H1 (cell line): Measurements from ENCODE around the gene PTGER3. TPM values are rescaled to one million over a fixed set of nuclear protein-coding genes. Genes with fewer than 3 reads are reported as not detected.

Experiments
- CTCF ChIA-PET: fragments of 300-600 bp; sonication (Branson Sonifier 250); formaldehyde crosslinking; loops from one replicate; lab custom pipeline; 2021; ENCODE audit not compliant: partially characterized antibody; lab: Charles Lee
- POLR2A ChIA-PET: fragments of 300-600 bp; sonication (Branson Sonifier 250); formaldehyde crosslinking; loops from one replicate; lab custom pipeline; 2021; ENCODE audit warnings: inconsistent platforms; ENCODE audit not compliant: partially characterized antibody; lab: Charles Lee
- DNase-seq, 2 experiments: peaks; one replicate each; pipeline versions ENCODE4 v3.0.0 to v3.0.0-alpha.2; 2010 to 2022; ENCODE audit warnings: low spot score in 2 of 2, low read depth in 1 of 2, mixed read lengths in 1 of 2
- FAIRE-seq: peaks from 2 replicates; lab custom pipeline; 2011; peaks lifted over from hg19 to GRCh38; lab: Jason Lieb, UNC
- H2AFZ ChIP-seq: 2 replicates; pipeline ENCODE4 v1.8.1; 2012; ENCODE audit warnings: low read length, inconsistent platforms
- H2AK5ac ChIP-seq: 2 replicates; pipeline ENCODE4 v1.6.1; 2013; ENCODE audit warnings: low read depth, low read length
- H2BK120ac ChIP-seq: replicated peaks from 2 replicates; pipeline ENCODE3; 2013; ENCODE audit warnings: low read depth, low read length, inconsistent platforms
- H2BK12ac ChIP-seq: 2 replicates; pipeline ENCODE4 v1.6.1; 2013; ENCODE audit warnings: low read depth, low read length
- H2BK15ac ChIP-seq: 2 replicates; pipeline ENCODE4 v1.6.1; 2013; ENCODE audit warnings: low read length
- H2BK20ac ChIP-seq: 2 replicates; pipeline ENCODE4 v1.6.1; 2013; ENCODE audit warnings: low read length
- H2BK5ac ChIP-seq: 2 replicates; pipeline ENCODE4 v1.6.1; 2013; ENCODE audit warnings: low read depth, low read length
- H3K14ac ChIP-seq: 2 replicates; pipeline ENCODE4 v1.6.1; 2013; ENCODE audit warnings: inconsistent platforms; ENCODE audit not compliant: insufficient read length
- H3K18ac ChIP-seq: 2 replicates; pipeline ENCODE4 v1.6.1; 2013; ENCODE audit warnings: low read length; ENCODE audit errors: extremely low read depth
- H3K23ac ChIP-seq: 2 replicates; pipeline ENCODE4 v1.6.1; 2013; ENCODE audit warnings: inconsistent platforms; ENCODE audit not compliant: insufficient read length
- H3K23me2 ChIP-seq: 2 replicates; pipeline ENCODE4 v1.6.1; 2013; ENCODE audit warnings: low read depth, low read length
- H3K27ac ChIP-seq: 2 replicates; pipeline ENCODE4 v1.6.1; 2011; ENCODE audit warnings: low read depth, low read length, inconsistent platforms
- H3K27me3 ChIP-seq, 4 experiments: replicated peaks in 1 of 4; 1 replicate in 1 of 4; 2 replicates in 3 of 4; pipeline versions ENCODE4 v1.6.1 to v1.8.1; 2011 to 2013; ENCODE audit warnings: low read length in 3 of 4, mild to moderate bottlenecking in 3 of 4, inconsistent platforms in 2 of 4, mixed read lengths in 2 of 4, moderate library complexity in 1 of 4; ENCODE audit not compliant: control insufficient read depth in 3 of 4, insufficient read depth in 3 of 4; ENCODE audit errors: extremely low read depth in 1 of 4
- H3K36me3 ChIP-seq, 4 experiments: 2 replicates each; pipeline versions ENCODE4 v1.6.1 to v1.8.1; 2011 to 2013; ENCODE audit warnings: mild to moderate bottlenecking in 4 of 4, low read length in 3 of 4, moderate library complexity in 2 of 4, control low read depth in 1 of 4, inconsistent platforms in 1 of 4; ENCODE audit not compliant: insufficient read depth in 4 of 4, control insufficient read depth in 2 of 4
- H3K4ac ChIP-seq: replicated peaks from 2 replicates; pipeline ENCODE3; 2013; ENCODE audit warnings: low read length, low read depth, mixed read lengths, inconsistent platforms; ENCODE audit not compliant: insufficient read length
- H3K4me1 ChIP-seq, 4 experiments: replicated peaks in 1 of 4; 1 replicate in 1 of 4; 2 replicates in 3 of 4; pipeline versions ENCODE4 v1.6.1 to v1.8.1; 2011 to 2013; ENCODE audit warnings: low read length in 3 of 4, inconsistent platforms in 2 of 4, mixed read lengths in 1 of 4; ENCODE audit not compliant: insufficient read depth in 4 of 4, control insufficient read depth in 3 of 4
- H3K4me2 ChIP-seq, 2 experiments: 2 replicates each; pipeline versions ENCODE4 v1.6.1 to v1.8.1; 2011 to 2013; ENCODE audit warnings: low read depth in 2 of 2, low read length in 2 of 2, control low read depth in 1 of 2, inconsistent platforms in 1 of 2, mild to moderate bottlenecking in 1 of 2; ENCODE audit not compliant: insufficient read depth in 1 of 2
- H3K4me3 ChIP-seq, 4 experiments: fragments of 200-600, 300-600 bp in 1 of 4; sonication (generic), shearing (Covaris generic), sonication (Bioruptor Twin) in 1 of 4; 2 replicates each; pipeline versions ENCODE4 v1.5.1 to v1.8.1; 2011 to 2016; ENCODE audit warnings: low read length in 4 of 4, low read depth in 3 of 4, control low read depth in 2 of 4, inconsistent platforms in 2 of 4, mild to moderate bottlenecking in 2 of 4, mixed read lengths in 1 of 4, moderate library complexity in 1 of 4; ENCODE audit not compliant: insufficient read depth in 2 of 4; ENCODE audit errors: extremely low read depth in 1 of 4
- H3K56ac ChIP-seq: replicated peaks from 2 replicates; pipeline ENCODE3; 2013; ENCODE audit warnings: low read depth, mild to moderate bottlenecking, mixed read lengths, low read length, inconsistent platforms; ENCODE audit not compliant: insufficient read length
- H3K79me1 ChIP-seq: 2 replicates; pipeline ENCODE4 v1.6.1; 2013; ENCODE audit warnings: low read depth, low read length, control low read depth
- H3K79me2 ChIP-seq, 2 experiments: 2 replicates each; pipeline versions ENCODE4 v1.6.1 to v1.8.1; 2012 to 2013; ENCODE audit warnings: low read length in 2 of 2, mild to moderate bottlenecking in 2 of 2, inconsistent platforms in 1 of 2; ENCODE audit not compliant: insufficient read depth in 2 of 2, control insufficient read depth in 1 of 2
- H3K9ac ChIP-seq, 4 experiments: replicated peaks in 1 of 4; 1 replicate in 1 of 4; 2 replicates in 3 of 4; pipeline versions ENCODE4 v1.6.1 to v1.8.1; 2011 to 2013; ENCODE audit warnings: low read depth in 3 of 4, low read length in 3 of 4, control low read depth in 2 of 4, mild to moderate bottlenecking in 2 of 4, moderate library complexity in 2 of 4, inconsistent platforms in 1 of 4; ENCODE audit errors: extremely low read depth in 1 of 4
- H3K9me3 ChIP-seq, 2 experiments: 2 replicates each; pipeline versions ENCODE4 v1.6.1 to v1.8.1; 2012 to 2013; ENCODE audit warnings: mild to moderate bottlenecking in 2 of 2, moderate library complexity in 2 of 2, control low read depth in 1 of 2, inconsistent platforms in 1 of 2, low read depth in 1 of 2, low read length in 1 of 2, mixed read lengths in 1 of 2; ENCODE audit not compliant: insufficient read depth in 2 of 2
- H4K20me1 ChIP-seq, 2 experiments: replicated peaks in 1 of 2; 2 replicates each; pipeline versions ENCODE3 to v1.8.1; 2011 to 2013; ENCODE audit warnings: inconsistent platforms in 2 of 2, low read length in 2 of 2, mild to moderate bottlenecking in 1 of 2; ENCODE audit not compliant: insufficient read depth in 2 of 2, control insufficient read depth in 1 of 2
- H4K5ac ChIP-seq: 2 replicates; pipeline ENCODE4 v1.6.1; 2013; ENCODE audit warnings: low read length, low read depth, mixed read lengths, inconsistent platforms; ENCODE audit not compliant: insufficient read length
- H4K8ac ChIP-seq: 2 replicates; pipeline ENCODE4 v1.8.0; 2013; ENCODE audit warnings: mild to moderate bottlenecking, moderate library complexity, low read length, inconsistent platforms; ENCODE audit not compliant: insufficient read depth; ENCODE audit errors: extremely low read depth
- H4K91ac ChIP-seq: replicated peaks from 2 replicates; pipeline ENCODE3; 2013; ENCODE audit warnings: low read length, mixed read lengths, inconsistent platforms; ENCODE audit not compliant: insufficient read length
- GTF2F1 ChIP-seq: IDR thresholded peaks from 2 replicates; pipeline ENCODE4 v1.6.1; 2012; ENCODE audit warnings: low read depth, low read length, improper control_type of control experiment, borderline replicate concordance
- HDAC2 ChIP-seq, 2 experiments: fragments of 300-600 bp in 1 of 2; sonication (generic) in 1 of 2; IDR thresholded peaks; 2 replicates each; pipeline ENCODE4 v1.6.1; 2011 to 2012; ENCODE audit warnings: low read depth in 2 of 2, low read length in 2 of 2, mild to moderate bottlenecking in 2 of 2, moderate library complexity in 2 of 2, borderline replicate concordance in 1 of 2, inconsistent platforms in 1 of 2
- WGBS, 2 experiments: shearing (Covaris generic) in 1 of 2; methylation state at CpG; one replicate each; pipeline versions ENCODE4 v1.1.6 to v1.1.7; 2013 to 2015; ENCODE audit warnings: low lambda C conversion rate in 2 of 2, mixed read lengths in 2 of 2, inconsistent platforms in 1 of 2, low coverage in 1 of 2, missing lambda C conversion rate in 1 of 2; ENCODE audit not compliant: insufficient replicate concordance in 2 of 2, insufficient coverage in 1 of 2, insufficient read length in 1 of 2; ENCODE audit errors: extremely low coverage in 1 of 2, missing lambda C conversion rate in 1 of 2; 5-methylcytosine and 5-hydroxymethylcytosine counted together
- polyA plus RNA-seq, 7 experiments: library from polyadenylated mRNA; depleted of rRNA in 3 of 7; stranded (reverse) in 5 of 7; unstranded in 2 of 7; fragments of >200 nt in 5 of 7; fragments of 200-250 nt in 2 of 7; gene quantifications; 1 replicate in 5 of 7; 2 replicates in 1 of 7; 4 replicates in 1 of 7; pipeline versions ENCODE4 v1.2.1 to v1.2.3, GENCODE V29; 2011 to 2013; ENCODE audit warnings: missing spikeins in 2 of 7, mixed read lengths in 2 of 7
- total RNA-seq: library from RNA; stranded (reverse); fragmentation: NEBNext Ultra II Directional; extraction: Animal tissue kit (Norgen Biotek cat#: 25700); gene quantifications from 2 replicates; pipeline ENCODE4 v1.2.1, GENCODE V29; 2021
- TF ChIP-seq, protein P1 (sequence below): IDR thresholded peaks from 2 replicates; pipeline ENCODE4 v1.6.1; 2012; ENCODE audit warnings: inconsistent platforms

PTGER3 gene
- total and polyA plus RNA-seq, 2 of the 8 experiments (the other 6 are each of a cell fraction or from before 2014, with no cell fraction given): 0.38 to 0.82 TPM

DNA sequence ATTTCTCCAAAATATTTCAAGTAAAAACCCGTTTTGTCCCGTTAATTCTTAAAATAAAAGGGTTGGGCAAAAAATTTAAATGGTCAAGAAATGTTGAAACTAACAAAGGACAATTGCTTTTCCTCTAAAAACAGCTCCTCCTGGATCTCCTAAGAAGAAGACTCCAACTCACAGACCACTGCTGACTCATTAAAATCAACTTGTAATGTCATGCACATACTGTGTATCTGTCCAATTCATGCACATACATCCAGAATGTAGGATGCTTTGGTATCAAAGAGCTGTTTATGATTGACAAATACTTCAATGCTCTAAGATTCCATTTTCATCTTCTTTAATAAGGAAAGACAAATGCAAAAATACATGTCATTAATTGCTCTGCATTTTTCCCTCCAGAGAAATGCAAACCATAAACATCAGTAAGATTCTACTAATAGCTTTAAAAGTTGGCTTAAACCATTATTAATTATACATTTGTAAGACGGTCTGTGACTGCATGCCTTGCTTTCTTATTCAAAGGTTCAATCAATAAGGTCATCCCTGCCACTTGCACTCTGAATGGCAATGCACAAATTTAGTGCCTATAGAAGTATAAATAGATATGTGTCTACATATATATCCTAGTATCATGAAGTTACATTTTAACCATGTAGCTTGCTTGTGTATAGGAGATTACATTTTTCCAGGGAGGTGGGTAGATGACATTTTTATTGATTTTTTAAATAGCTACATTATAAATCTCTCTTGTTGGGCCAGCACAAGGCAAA lies 44.7 kb downstream of the PTGER3 start:
- no peak overlapping the region for H2AFZ ChIP-seq
- H3K18ac ChIP-seq: no peak overlapping the region
- no peak overlapping the region for H3K27ac ChIP-seq
- no peaks in the 10 kb centered on the region for H3K4me1 ChIP-seq
- H3K4ac ChIP-seq: no peak overlapping the region
- no peaks in the 10 kb centered on the region for H3K79me1 ChIP-seq
- DNase-seq (no peak), FAIRE-seq (no peak)
- H3K27me3 ChIP-seq: no peaks in the 10 kb centered on the region
- H2BK20ac ChIP-seq: no peak overlapping the region
- POLR2A ChIA-PET: no interaction called here
- no peaks in the 10 kb centered on the region for H3K36me3 ChIP-seq
- H3K4me3 ChIP-seq: no peak overlapping the region
- H3K56ac ChIP-seq: no peak overlapping the region
- H4K5ac ChIP-seq: no peak overlapping the region
- TF ChIP-seq, protein P1, sequence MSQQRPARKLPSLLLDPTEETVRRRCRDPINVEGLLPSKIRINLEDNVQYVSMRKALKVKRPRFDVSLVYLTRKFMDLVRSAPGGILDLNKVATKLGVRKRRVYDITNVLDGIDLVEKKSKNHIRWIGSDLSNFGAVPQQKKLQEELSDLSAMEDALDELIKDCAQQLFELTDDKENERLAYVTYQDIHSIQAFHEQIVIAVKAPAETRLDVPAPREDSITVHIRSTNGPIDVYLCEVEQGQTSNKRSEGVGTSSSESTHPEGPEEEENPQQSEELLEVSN: no peak
- no peak for TF ChIP-seq HDAC2 (IDR thresholded peaks at IDR 0.05; ENCODE audit: borderline replicate concordance in 1 of 2, low read depth in 2 of 2, low read length in 2 of 2)
- no peak for TF ChIP-seq GTF2F1
- no peaks in the 10 kb centered on the region for H3K79me2 ChIP-seq
- H3K9ac ChIP-seq: no peak overlapping the region
- no peak overlapping the region for H3K23ac ChIP-seq
- 77% methylated on average over 3 of the region's 3 CpGs; no CpG with 5 or more reads in 1 of the 2 experiments for WGBS, 2 experiments
- H3K4me2 ChIP-seq: no peak overlapping the region
- H3K14ac ChIP-seq: no peak overlapping the region
- H4K8ac ChIP-seq: no peak overlapping the region
- no peak overlapping the region for H2BK12ac ChIP-seq
- no peaks in the 10 kb centered on the region for H3K9me3 ChIP-seq
- no peak overlapping the region for H2BK15ac ChIP-seq
- no peaks in the 10 kb centered on the region for H4K20me1 ChIP-seq
- no peak overlapping the region for H4K91ac ChIP-seq
- no peak overlapping the region for H2BK120ac ChIP-seq
- CTCF ChIA-PET: interaction anchor here (0.6 to 1.7 kb wide), 3 partner anchors 13 to 216 kb away, joined by 3 to 4 read pairs (median 4); no protein-coding TSS in a partner anchor
- no peaks in the 10 kb centered on the region for H3K23me2 ChIP-seq
- H2BK5ac ChIP-seq: no peak overlapping the region
- H2AK5ac ChIP-seq: no peak overlapping the region
